B cell (primary cell): ENCODE data around the gene ADA. TPM values are rescaled to one million over a fixed set of nuclear protein-coding genes. Genes with fewer than 3 reads are reported as not detected.

Source experiments
- ATAC-seq: fragments of 200-7000 bp; cut with Tn5 transposase; one replicate; pipeline ENCODE4 v1.10.0; 2021; ENCODE audit warnings: low read depth, mild to moderate bottlenecking, moderate number of reproducible peaks, moderate library complexity
- CTCF ChIA-PET: fragments of 350-600 bp; sonication (Branson Sonifier 250); formaldehyde crosslinking; loops from one replicate; lab custom pipeline; 2021; ENCODE audit warnings: antibody characterized with exemption, inconsistent platforms; lab: Charles Lee
- POLR2A ChIA-PET: fragments of 350-600 bp; sonication (Branson Sonifier 250); formaldehyde crosslinking; loops from one replicate; lab custom pipeline; 2021; ENCODE audit warnings: antibody characterized with exemption; lab: Charles Lee
- DNase-seq: peaks from one replicate; pipeline ENCODE4 v3.0.0; 2013
- H2AFZ ChIP-seq: 2 replicates; pipeline ENCODE4 v1.6.1; 2012; ENCODE audit warnings: mild to moderate bottlenecking, low read depth, low read length; ENCODE audit not compliant: insufficient read depth, poor library complexity, severe bottlenecking
- H3K27ac ChIP-seq, 2 donors: 1 replicate in 1 of 2; 2 replicates in 1 of 2; pipeline ENCODE4 v1.5.1; 2012 to 2013; ENCODE audit warnings: low read length in 2 of 2, mild to moderate bottlenecking in 2 of 2, moderate library complexity in 1 of 2
- H3K27me3 ChIP-seq, 4 experiments: fragments of 200-600 bp in 1 of 4; sonication (generic) in 1 of 4; replicated peaks in 1 of 4; 1 replicate in 2 of 4; 2 replicates in 2 of 4; pipeline versions ENCODE4 v1.6.1 to v1.7.0; 2013 to 2016; ENCODE audit warnings: low read length in 3 of 4, mild to moderate bottlenecking in 2 of 4, mixed read lengths in 1 of 4, moderate library complexity in 1 of 4; ENCODE audit not compliant: insufficient read depth in 4 of 4, control insufficient read depth in 3 of 4; ENCODE audit errors: control extremely low read depth in 1 of 4
- H3K36me3 ChIP-seq, 2 experiments: replicated peaks in 1 of 2; 1 replicate in 1 of 2; 2 replicates in 1 of 2; pipeline versions ENCODE4 v1.6.1 to v1.7.1; 2013; ENCODE audit warnings: low read length in 1 of 2; ENCODE audit not compliant: insufficient read depth in 2 of 2, control insufficient read depth in 1 of 2; ENCODE audit errors: control extremely low read depth in 1 of 2, extremely low read depth in 1 of 2
- H3K4me1 ChIP-seq, 2 donors: fragments of 200-600 bp in 1 of 2; sonication (generic) in 1 of 2; 1 replicate in 1 of 2; 2 replicates in 1 of 2; pipeline versions ENCODE4 v1.5.1 to v1.6.1; 2013 to 2017; ENCODE audit warnings: low read length in 2 of 2; ENCODE audit not compliant: control insufficient read depth in 2 of 2, insufficient read depth in 2 of 2
- H3K4me2 ChIP-seq: replicated peaks from 2 replicates; pipeline ENCODE3; 2012; ENCODE audit warnings: mild to moderate bottlenecking, low read depth, low read length; ENCODE audit not compliant: poor library complexity, severe bottlenecking
- H3K4me3 ChIP-seq, 5 experiments: fragments of 200-600 bp in 1 of 5; sonication (generic) in 1 of 5; 1 replicate in 3 of 5; 2 replicates in 2 of 5; pipeline versions ENCODE4 v1.5.1 to v1.7.0; 2011 to 2016; ENCODE audit warnings: low read length in 4 of 5, mild to moderate bottlenecking in 4 of 5, low read depth in 2 of 5, control low read depth in 1 of 5, moderate library complexity in 1 of 5; ENCODE audit not compliant: insufficient read depth in 1 of 5; ENCODE audit errors: control extremely low read depth in 1 of 5, extremely low read depth in 1 of 5
- H3K79me2 ChIP-seq: fragments of 200-600 bp; sonication (generic); one replicate; pipeline ENCODE4 v1.6.0; 2016; ENCODE audit warnings: low read length; ENCODE audit not compliant: control insufficient read depth, insufficient read depth
- H3K9ac ChIP-seq: fragments of 200-600 bp; sonication (generic); 2 replicates; pipeline ENCODE4 v1.6.1; 2017; ENCODE audit warnings: mild to moderate bottlenecking, low read length, moderate library complexity
- H3K9me3 ChIP-seq, 3 donors: one replicate each; pipeline versions ENCODE4 v1.6.1 to v1.7.1; 2013; ENCODE audit warnings: low read length in 2 of 3; ENCODE audit not compliant: control insufficient read depth in 2 of 3, insufficient read depth in 1 of 3; ENCODE audit errors: control extremely low read depth in 1 of 3
- H4K20me1 ChIP-seq: 2 replicates; pipeline ENCODE4 v1.6.0; 2012; ENCODE audit warnings: mild to moderate bottlenecking, low read length; ENCODE audit not compliant: insufficient read depth, control insufficient read depth, poor library complexity, severe bottlenecking
- H3K27ac Mint-ChIP-seq: one replicate; pipeline ENCODE4 v1.8.0; 2021; ENCODE audit warnings: mixed read lengths
- H3K27me3 Mint-ChIP-seq: one replicate; pipeline ENCODE4 v1.8.0; 2021; ENCODE audit warnings: mixed read lengths
- H3K4me1 Mint-ChIP-seq: one replicate; pipeline ENCODE4 v1.8.0; 2021; ENCODE audit warnings: mixed read lengths
- H3K4me3 Mint-ChIP-seq: one replicate; pipeline ENCODE4 v1.8.0; 2021; ENCODE audit warnings: mixed read lengths
- H3K9me3 Mint-ChIP-seq: one replicate; pipeline ENCODE4 v1.8.0; 2022; ENCODE audit warnings: mixed read lengths; ENCODE audit not compliant: insufficient read depth
- EZH2 ChIP-seq: IDR thresholded peaks from 2 replicates; pipeline ENCODE4 v1.6.1; 2012; ENCODE audit warnings: borderline replicate concordance, low read depth, mild to moderate bottlenecking, moderate library complexity, low read length; ENCODE audit not compliant: insufficient read depth, poor library complexity, severe bottlenecking
- WGBS: methylation state at CpG from one replicate; pipeline ENCODE4 v1.1.5; 2013; ENCODE audit warnings: missing lambda C conversion rate; ENCODE audit not compliant: insufficient coverage; 5-methylcytosine and 5-hydroxymethylcytosine counted together
- intact Hi-C: fragments of 100-400 bp; cut with micrococcal nuclease; formaldehyde crosslinking; loops from one replicate; pipeline ENCODE4 v1.10.0; 2022
- polyA plus RNA-seq: library from polyadenylated mRNA; depleted of rRNA; stranded (reverse); fragments of >200 nt; gene quantifications from 2 replicates; pipeline ENCODE4 v1.2.3, GENCODE V29; 2012
- total RNA-seq, 2 donors: library from RNA; stranded (reverse); fragments of 120-200 nt in 1 of 2; gene quantifications; 1 replicate in 1 of 2; 2 replicates in 1 of 2; pipeline versions ENCODE4 v1.2.3 to v1.2.4, GENCODE V29; 2013 to 2022
- TF ChIP-seq, protein P1 (sequence below): fragments of 200-600 bp; IDR thresholded peaks from one replicate; pipeline ENCODE4 v1.8.0; 2022; ENCODE audit warnings: antibody characterized with exemption, mild to moderate bottlenecking

ADA gene
- total and polyA plus RNA-seq, 2 donors (not counting 1 experiment from before 2014, with no cell fraction given), result 10.0 to 34.2 TPM

DNA sequence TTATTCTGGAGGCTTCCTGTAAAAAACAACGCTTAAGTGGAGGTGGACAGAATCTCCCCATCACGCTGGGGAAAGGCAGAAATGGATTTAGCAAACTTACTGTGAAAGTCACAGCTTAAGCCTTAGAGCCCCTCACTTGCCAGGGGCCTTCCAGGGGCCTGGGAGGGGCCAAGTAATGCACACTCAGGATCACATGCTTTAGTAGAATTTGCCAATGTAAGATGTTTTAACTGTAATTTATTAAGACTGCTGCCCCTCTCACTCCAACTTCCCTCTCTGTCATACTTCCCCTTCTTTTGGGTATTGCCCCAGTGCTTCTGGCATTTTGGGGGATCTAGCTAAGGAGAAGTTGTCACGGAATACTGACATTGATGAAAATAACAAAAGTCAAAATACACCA, 12.6 kb upstream of the ADA start:
- no peak overlapping the region for H3K4me3 ChIP-seq
- CTCF ChIA-PET, result interaction anchor here (1.0 kb wide), 1 partner anchor 20 kb away, joined by 3 read pairs; no protein-coding TSS in a partner anchor
- H3K36me3 ChIP-seq, result no peaks in the 10 kb centered on the region
- H3K9me3 ChIP-seq, result no peaks in the 10 kb centered on the region
- H4K20me1 ChIP-seq, result no peaks in the 10 kb centered on the region
- H3K9ac ChIP-seq, result no peak overlapping the region
- 20% methylated on average over 1 of the region's 3 CpGs for WGBS
- peaks cover 4% of the 10 kb centered on the region in 2 donors for H3K4me1 ChIP-seq
- Mint-ChIP-seq H3K4me3 (no peak overlapping the region), H3K9me3 (no peaks in the 10 kb centered on the region), H3K4me1 (peaks cover 7% of the 10 kb centered on the region), H3K27ac (no peak overlapping the region), H3K27me3 (no peaks in the 10 kb centered on the region)
- no peak overlapping the region for H3K27ac ChIP-seq
- intact Hi-C loops, result no loop called here
- no peak overlapping the region for H3K4me2 ChIP-seq
- no peak overlapping the region for H2AFZ ChIP-seq
- H3K79me2 ChIP-seq, result no peaks in the 10 kb centered on the region
- ATAC-seq, result no peak
- DNase-seq, result no peak
- H3K27me3 ChIP-seq, result peaks cover 0 to 3% (median 0%) of the 10 kb centered on the region in 4 experiments
- POLR2A ChIA-PET, result no interaction called here
- TF ChIP-seq, protein P1, sequence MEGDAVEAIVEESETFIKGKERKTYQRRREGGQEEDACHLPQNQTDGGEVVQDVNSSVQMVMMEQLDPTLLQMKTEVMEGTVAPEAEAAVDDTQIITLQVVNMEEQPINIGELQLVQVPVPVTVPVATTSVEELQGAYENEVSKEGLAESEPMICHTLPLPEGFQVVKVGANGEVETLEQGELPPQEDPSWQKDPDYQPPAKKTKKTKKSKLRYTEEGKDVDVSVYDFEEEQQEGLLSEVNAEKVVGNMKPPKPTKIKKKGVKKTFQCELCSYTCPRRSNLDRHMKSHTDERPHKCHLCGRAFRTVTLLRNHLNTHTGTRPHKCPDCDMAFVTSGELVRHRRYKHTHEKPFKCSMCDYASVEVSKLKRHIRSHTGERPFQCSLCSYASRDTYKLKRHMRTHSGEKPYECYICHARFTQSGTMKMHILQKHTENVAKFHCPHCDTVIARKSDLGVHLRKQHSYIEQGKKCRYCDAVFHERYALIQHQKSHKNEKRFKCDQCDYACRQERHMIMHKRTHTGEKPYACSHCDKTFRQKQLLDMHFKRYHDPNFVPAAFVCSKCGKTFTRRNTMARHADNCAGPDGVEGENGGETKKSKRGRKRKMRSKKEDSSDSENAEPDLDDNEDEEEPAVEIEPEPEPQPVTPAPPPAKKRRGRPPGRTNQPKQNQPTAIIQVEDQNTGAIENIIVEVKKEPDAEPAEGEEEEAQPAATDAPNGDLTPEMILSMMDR, result no peak
- no peak for TF ChIP-seq EZH2

DNA sequence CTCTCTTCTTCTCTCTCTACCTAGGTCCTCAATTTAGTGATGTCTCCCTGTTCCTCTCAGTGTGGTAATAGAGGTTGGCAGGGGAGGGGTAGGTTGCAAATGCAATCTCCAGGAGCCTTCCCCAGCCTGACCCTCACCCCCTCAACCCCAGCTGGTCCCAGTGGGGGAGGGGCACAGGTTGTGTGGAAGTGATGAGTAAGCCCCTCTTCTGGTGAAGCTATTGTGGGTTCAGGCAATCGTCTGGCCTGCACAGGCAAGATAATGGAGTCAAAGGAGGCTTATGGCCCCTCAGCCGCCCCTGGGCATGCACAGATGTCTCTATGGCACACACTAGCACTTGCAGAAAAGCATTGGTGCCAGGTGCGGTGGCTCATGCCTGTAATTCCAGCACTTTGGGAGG, 10.8 kb upstream of the ADA start:
- peaks cover 7% of the 10 kb centered on the region for H3K4me1 Mint-ChIP-seq
- no peaks in the 10 kb centered on the region for H3K27me3 Mint-ChIP-seq
- Histone ChIP-seq H3K79me2 (no peaks in the 10 kb centered on the region), H3K4me1 (peaks cover 4% of the 10 kb centered on the region in 2 donors), H3K9ac (no peak overlapping the region), H4K20me1 (no peaks in the 10 kb centered on the region), H3K4me3 (no peak overlapping the region), H3K4me2 (no peak overlapping the region), H2AFZ (no peak overlapping the region), H3K27me3 (peaks cover 0 to 3% (median 0%) of the 10 kb centered on the region in 4 experiments), H3K36me3 (no peaks in the 10 kb centered on the region), H3K9me3 (peaks cover 0 to 5% (median 0%) of the 10 kb centered on the region in 3 donors), H3K27ac (no peak overlapping the region)
- intact Hi-C loops, result no loop called here
- ChIA-PET CTCF (no interaction called here), POLR2A (no interaction called here)
- ATAC-seq (no peak), DNase-seq (no peak)
- TF ChIP-seq EZH2, result no peak
- TF ChIP-seq, protein P1, result no peak
- no peak overlapping the region for H3K4me3 Mint-ChIP-seq
- WGBS, result 53% methylated on average over 3 of the region's 3 CpGs
- no peak overlapping the region for H3K27ac Mint-ChIP-seq
- H3K9me3 Mint-ChIP-seq, result no peaks in the 10 kb centered on the region
